ENCODE data around the gene LMBR1L.
A peak's percentile ranks its signal among the peaks of the same experiment; 100 is the strongest.
"Not testable (repeated sequence)": the region's sequence is repeated elsewhere in the genome, so short reads cannot be mapped to it uniquely, and the experiment has no call there.

LMBR1L gene

GRCh38 chr12:49110464-49111155 is at the start of gene LMBR1L:
TSS of gene LMBR1L (minus strand) at chr12:49110847. CDS start at chr12:49110555, 292 bp downstream.
- peak; percentile 96 for DNase-seq

GRCh38 chr12:49160399-49160798 is 49.8 kb upstream of the LMBR1L start:
- DNase-seq: no peak

GRCh38 chr12:49154221-49154620 is 43.6 kb upstream of the LMBR1L start:
- DNase-seq: no peak

GRCh38 chr12:49147384-49147783 is 36.7 kb upstream of the LMBR1L start:
- no peak for DNase-seq

- no peak for DNase-seq
These were observed 35.8 kb upstream of the LMBR1L start for GRCh38 chr12:49146406-49146805.

GRCh38 chr12:49144384-49144783 is 33.7 kb upstream of the LMBR1L start:
- no peak for DNase-seq

GRCh38 chr12:49138999-49139398 is 28.4 kb upstream of the LMBR1L start:
- DNase-seq: no peak

GRCh38 chr12:49138587-49138986 is 27.9 kb upstream of the LMBR1L start:
- no peak for DNase-seq

GRCh38 chr12:49137476-49137875 is 26.8 kb upstream of the LMBR1L start:
- DNase-seq: no peak

GRCh38 chr12:49136997-49137396 is 26.4 kb upstream of the LMBR1L start:
- not testable (repeated sequence) for DNase-seq

GRCh38 chr12:49133590-49133989 is 22.9 kb upstream of the LMBR1L start:
- DNase-seq: no peak

GRCh38 chr12:49133014-49133413 is 22.4 kb upstream of the LMBR1L start:
- DNase-seq: no peak

GRCh38 chr12:49131894-49132461 is 21.3 kb upstream of the LMBR1L start:
- no peak for DNase-seq

- DNase-seq: peak; percentile 92
These were observed 20.6 kb upstream of the LMBR1L start, which contains the start of gene TUBA1B for GRCh38 chr12:49131051-49131893. TSS of gene TUBA1B (minus strand) at chr12:49131395. CDS start at chr12:49131300, 95 bp downstream.

GRCh38 chr12:49130151-49131050 is 19.8 kb upstream of the LMBR1L start:
- DNase-seq: peak; percentile 86

GRCh38 chr12:49129332-49130150 is 18.9 kb upstream of the LMBR1L start:
- DNase-seq: no peak

GRCh38 chr12:49127971-49128370 is 17.3 kb upstream of the LMBR1L start:
- DNase-seq: not testable (repeated sequence)

GRCh38 chr12:49126852-49127763 is 16.5 kb upstream of the LMBR1L start:
- DNase-seq: no peak

- no peak for DNase-seq
These were observed 10.5 kb upstream of the LMBR1L start for GRCh38 chr12:49121047-49121696.

GRCh38 chr12:49111206-49111605 is 559 bp upstream of the LMBR1L start:
- DNase-seq: no peak
